CD14-positive monocyte (primary cell): ENCODE data around the gene BLOC1S4. TPM values are rescaled to one million over a fixed set of nuclear protein-coding genes. Genes with fewer than 3 reads are reported as not detected.

Experiments used
- DNase-seq, 3 donors: peaks; one replicate each; pipeline ENCODE4 v3.0.0-alpha.2; 2011 to 2022
- H2AFZ ChIP-seq: 2 replicates; pipeline ENCODE4 v1.6.0; 2012; ENCODE audit warnings: mild to moderate bottlenecking, low read depth, low read length, inconsistent platforms; ENCODE audit not compliant: insufficient read depth, poor library complexity, severe bottlenecking
- H3K27ac ChIP-seq, 2 donors: 1 replicate in 1 of 2; 2 replicates in 1 of 2; pipeline ENCODE4 v1.5.1; 2012 to 2013; ENCODE audit warnings: low read length in 2 of 2, control low read depth in 1 of 2, inconsistent platforms in 1 of 2, low read depth in 1 of 2, mild to moderate bottlenecking in 1 of 2
- H3K27me3 ChIP-seq, 2 donors: one replicate each; pipeline versions ENCODE4 v1.6.0 to v1.6.1; 2011 to 2013; ENCODE audit warnings: low read length in 2 of 2; ENCODE audit not compliant: control insufficient read depth in 2 of 2, insufficient read depth in 2 of 2
- H3K36me3 ChIP-seq, 2 donors: replicated peaks in 1 of 2; 1 replicate in 1 of 2; 2 replicates in 1 of 2; pipeline versions ENCODE4 v1.5.1 to v1.6.1; 2012 to 2013; ENCODE audit warnings: low read length in 2 of 2, control low read depth in 1 of 2, inconsistent platforms in 1 of 2, mild to moderate bottlenecking in 1 of 2; ENCODE audit not compliant: insufficient read depth in 2 of 2, control insufficient read depth in 1 of 2
- H3K4me1 ChIP-seq, 2 donors: 1 replicate in 1 of 2; 2 replicates in 1 of 2; pipeline versions ENCODE4 v1.5.1 to v1.6.1; 2012 to 2013; ENCODE audit warnings: low read length in 2 of 2, control low read depth in 1 of 2, inconsistent platforms in 1 of 2, mild to moderate bottlenecking in 1 of 2, moderate library complexity in 1 of 2; ENCODE audit not compliant: insufficient read depth in 2 of 2, control insufficient read depth in 1 of 2
- H3K4me2 ChIP-seq: replicated peaks from 2 replicates; pipeline ENCODE3; 2012; ENCODE audit warnings: low read length, moderate library complexity, mild to moderate bottlenecking; ENCODE audit not compliant: poor library complexity, severe bottlenecking; ENCODE audit errors: extremely low read depth
- H3K4me3 ChIP-seq, 3 experiments: fragments of 200-600 bp in 1 of 3; sonication (generic) in 1 of 3; replicated peaks in 1 of 3; 1 replicate in 2 of 3; 2 replicates in 1 of 3; pipeline ENCODE4 v1.5.1; 2011 to 2013; ENCODE audit warnings: low read length in 3 of 3, mild to moderate bottlenecking in 3 of 3, control low read depth in 2 of 3, low read depth in 2 of 3, inconsistent platforms in 1 of 3, moderate library complexity in 1 of 3
- H3K79me2 ChIP-seq: 2 replicates; pipeline ENCODE4 v1.6.0; 2012; ENCODE audit warnings: mild to moderate bottlenecking, control low read depth, inconsistent platforms, low read length, moderate library complexity; ENCODE audit not compliant: insufficient read depth
- H3K9ac ChIP-seq: 2 replicates; pipeline ENCODE4 v1.6.0; 2017; ENCODE audit warnings: low read length, mild to moderate bottlenecking; ENCODE audit not compliant: insufficient read depth, poor library complexity, severe bottlenecking
- H3K9me3 ChIP-seq, 2 donors: replicated peaks in 1 of 2; 1 replicate in 1 of 2; 2 replicates in 1 of 2; pipeline versions ENCODE4 v1.5.1 to v1.6.1; 2012 to 2013; ENCODE audit warnings: low read length in 2 of 2, control low read depth in 1 of 2; ENCODE audit not compliant: control insufficient read depth in 1 of 2, insufficient read depth in 1 of 2
- H4K20me1 ChIP-seq: 2 replicates; pipeline ENCODE4 v1.6.0; 2012; ENCODE audit warnings: mild to moderate bottlenecking, low read length, control low read depth, moderate library complexity; ENCODE audit not compliant: insufficient read depth
- H3K27ac Mint-ChIP-seq, 7 donors: one replicate each; pipeline ENCODE4 v1.8.0; 2020; ENCODE audit warnings: mild to moderate bottlenecking in 7 of 7, mixed read lengths in 7 of 7, moderate library complexity in 6 of 7, inconsistent platforms in 2 of 7
- H3K27me3 Mint-ChIP-seq, 3 donors: one replicate each; pipeline ENCODE4 v1.8.0; 2021 to 2022; ENCODE audit warnings: low read depth in 3 of 3, mild to moderate bottlenecking in 3 of 3, mixed read lengths in 3 of 3, moderate library complexity in 3 of 3, inconsistent platforms in 1 of 3
- H3K36me3 Mint-ChIP-seq, 2 donors: one replicate each; pipeline ENCODE4 v1.8.0; 2020; ENCODE audit warnings: mixed read lengths in 2 of 2, inconsistent platforms in 1 of 2, mild to moderate bottlenecking in 1 of 2
- H3K4me1 Mint-ChIP-seq: one replicate; pipeline ENCODE4 v1.8.0; 2020; ENCODE audit warnings: mild to moderate bottlenecking, mixed read lengths
- H3K4me3 Mint-ChIP-seq, 2 donors: one replicate each; pipeline ENCODE4 v1.8.0; 2020; ENCODE audit warnings: mild to moderate bottlenecking in 2 of 2, mixed read lengths in 2 of 2, moderate library complexity in 1 of 2
- H3K9me3 Mint-ChIP-seq, 7 donors: one replicate each; pipeline ENCODE4 v1.8.0; 2020 to 2022; ENCODE audit warnings: mixed read lengths in 7 of 7, mild to moderate bottlenecking in 6 of 7, moderate library complexity in 6 of 7, inconsistent platforms in 2 of 7
- WGBS: methylation state at CpG from one replicate; pipeline ENCODE4 v1.1.5; 2013; ENCODE audit warnings: missing lambda C conversion rate; ENCODE audit not compliant: insufficient coverage; 5-methylcytosine and 5-hydroxymethylcytosine counted together
- intact Hi-C, 2 donors: fragments of 100-400 bp; cut with micrococcal nuclease; formaldehyde crosslinking; loops; one replicate each; pipeline versions ENCODE4 v1.15.0 to v1.15.1; 2023
- polyA plus RNA-seq, 3 donors: library from polyadenylated mRNA; depleted of rRNA in 1 of 3; unstranded in 2 of 3; stranded (reverse) in 1 of 3; fragments of 300-500 nt in 2 of 3; fragments of >200 nt in 1 of 3; fragmentation: Illumina TruSeq in 2 of 3; gene quantifications; 1 replicate in 2 of 3; 2 replicates in 1 of 3; pipeline ENCODE4 v1.2.3, GENCODE V29; 2012 to 2021
- TF ChIP-seq, protein P1 (sequence below): fragments of 200-600 bp; IDR thresholded peaks from one replicate; pipeline ENCODE4 v1.8.0; 2022; ENCODE audit warnings: antibody characterized with exemption, mild to moderate bottlenecking

Gene BLOC1S4
- polyA plus RNA-seq, 3 donors: 6.7 to 30.9 (median 20.1) TPM

- H2AFZ ChIP-seq: peak overlapping the region; percentile 77
- Mint-ChIP-seq H3K4me1 (peaks cover 44% of the 10 kb centered on the region), H3K9me3 (no peaks in the 10 kb centered on the region)
Observed at GRCh38 chr4:6695660-6696610, 20.0 kb upstream of the BLOC1S4 start.

GRCh38 chr4:6696611-6697010 is 19.4 kb upstream of the BLOC1S4 start:
- no peaks in the 10 kb centered on the region for H3K27me3 Mint-ChIP-seq
- peak overlapping the region in 6 of 7 donors; percentile 46 to 92 (median 70) for H3K27ac Mint-ChIP-seq
- no peaks in the 10 kb centered on the region for H3K9me3 ChIP-seq
- no peak overlapping the region for H3K4me2 ChIP-seq
- TF ChIP-seq, protein P1, sequence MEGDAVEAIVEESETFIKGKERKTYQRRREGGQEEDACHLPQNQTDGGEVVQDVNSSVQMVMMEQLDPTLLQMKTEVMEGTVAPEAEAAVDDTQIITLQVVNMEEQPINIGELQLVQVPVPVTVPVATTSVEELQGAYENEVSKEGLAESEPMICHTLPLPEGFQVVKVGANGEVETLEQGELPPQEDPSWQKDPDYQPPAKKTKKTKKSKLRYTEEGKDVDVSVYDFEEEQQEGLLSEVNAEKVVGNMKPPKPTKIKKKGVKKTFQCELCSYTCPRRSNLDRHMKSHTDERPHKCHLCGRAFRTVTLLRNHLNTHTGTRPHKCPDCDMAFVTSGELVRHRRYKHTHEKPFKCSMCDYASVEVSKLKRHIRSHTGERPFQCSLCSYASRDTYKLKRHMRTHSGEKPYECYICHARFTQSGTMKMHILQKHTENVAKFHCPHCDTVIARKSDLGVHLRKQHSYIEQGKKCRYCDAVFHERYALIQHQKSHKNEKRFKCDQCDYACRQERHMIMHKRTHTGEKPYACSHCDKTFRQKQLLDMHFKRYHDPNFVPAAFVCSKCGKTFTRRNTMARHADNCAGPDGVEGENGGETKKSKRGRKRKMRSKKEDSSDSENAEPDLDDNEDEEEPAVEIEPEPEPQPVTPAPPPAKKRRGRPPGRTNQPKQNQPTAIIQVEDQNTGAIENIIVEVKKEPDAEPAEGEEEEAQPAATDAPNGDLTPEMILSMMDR: no peak
- H3K27me3 ChIP-seq: no peaks in the 10 kb centered on the region
- no peak overlapping the region for H3K9ac ChIP-seq
- peaks cover 3 to 19% of the 10 kb centered on the region in 2 donors for H3K36me3 ChIP-seq
- 95% methylated on average over 8 of the region's 8 CpGs for WGBS
- peaks cover 33 to 37% of the 10 kb centered on the region in 2 donors for H3K4me1 ChIP-seq
- H3K36me3 Mint-ChIP-seq: peaks cover 15 to 20% of the 10 kb centered on the region in 2 donors
- peaks cover 20% of the 10 kb centered on the region for H3K79me2 ChIP-seq
- peaks cover 43% of the 10 kb centered on the region for H3K4me1 Mint-ChIP-seq
- H3K4me3 Mint-ChIP-seq: no peak overlapping the region
- peak overlapping the region; percentile 77 for H2AFZ ChIP-seq
- intact Hi-C loops: no loop called here
- H3K4me3 ChIP-seq: no peak overlapping the region
- no peaks in the 10 kb centered on the region for H3K9me3 Mint-ChIP-seq
- no peak for DNase-seq
- peak overlapping the region in 1 of 2 donors; percentile 77 for H3K27ac ChIP-seq
- no peaks in the 10 kb centered on the region for H4K20me1 ChIP-seq

More at GRCh38 chr4:6695660-6696610, 20.0 kb upstream of the BLOC1S4 start:
- Histone ChIP-seq H3K4me3 (peak overlapping the region in 1 of 3 experiments; percentile 67), H3K9ac (peak overlapping the region; percentile 51), H4K20me1 (no peaks in the 10 kb centered on the region), H3K36me3 (peaks cover 3 to 17% of the 10 kb centered on the region in 2 donors), H3K4me2 (peak overlapping the region; percentile 65), H3K27ac (peak overlapping the region; percentile 60 to 77), H3K27me3 (no peaks in the 10 kb centered on the region), H3K79me2 (peaks cover 20% of the 10 kb centered on the region), H3K4me1 (peaks cover 33 to 38% of the 10 kb centered on the region in 2 donors), H3K9me3 (no peaks in the 10 kb centered on the region)
- TF ChIP-seq, protein P1: no peak
- Mint-ChIP-seq H3K27me3 (no peaks in the 10 kb centered on the region), H3K36me3 (peaks cover 15 to 17% of the 10 kb centered on the region in 2 donors), H3K27ac (peak overlapping the region; percentile 66 to 92 (median 80)), H3K4me3 (peak overlapping the region; percentile 45 to 66)
- intact Hi-C loops: no loop called here
- 65% methylated on average over 16 of the region's 18 CpGs for WGBS
- DNase-seq: peak in 2 of 3 donors; percentile 32 to 47
